CD4-positive, alpha-beta memory T cell (primary cell): ENCODE measurements around the gene NRG3. TPM values are rescaled to one million over a fixed set of nuclear protein-coding genes. Genes with fewer than 3 reads are reported as not detected.

Source experiments
- CTCF ChIA-PET: fragments of 350-600 bp; sonication (Branson Sonifier 250); formaldehyde crosslinking; loops from one replicate; lab custom pipeline; 2021; ENCODE audit warnings: inconsistent platforms; ENCODE audit not compliant: partially characterized antibody; lab: Charles Lee
- POLR2A ChIA-PET: fragments of 350-600 bp; sonication (Branson Sonifier 250); formaldehyde crosslinking; loops from one replicate; lab custom pipeline; 2021; ENCODE audit not compliant: partially characterized antibody; lab: Charles Lee
- DNase-seq, 5 donors: peaks; one replicate each; pipeline versions ENCODE4 v3.0.0 to v3.0.0-alpha.2; 2020 to 2022; ENCODE audit warnings: mixed read lengths in 1 of 5
- H3K27ac ChIP-seq: one replicate; pipeline ENCODE4 v1.7.0; 2013; ENCODE audit warnings: low read depth, low read length
- H3K27me3 ChIP-seq: 2 replicates; pipeline ENCODE4 v1.7.0; 2013; ENCODE audit warnings: mild to moderate bottlenecking, low read length, moderate library complexity; ENCODE audit not compliant: insufficient read depth
- H3K36me3 ChIP-seq: 2 replicates; pipeline ENCODE4 v1.7.0; 2013; ENCODE audit warnings: mild to moderate bottlenecking, low read length, moderate library complexity; ENCODE audit not compliant: insufficient read depth
- H3K4me1 ChIP-seq: 2 replicates; pipeline ENCODE4 v1.7.0; 2013; ENCODE audit warnings: mild to moderate bottlenecking, low read length, moderate library complexity; ENCODE audit not compliant: insufficient read depth
- H3K4me3 ChIP-seq, 2 donors: one replicate each; pipeline ENCODE4 v1.7.0; 2013; ENCODE audit warnings: low read length in 2 of 2, mild to moderate bottlenecking in 1 of 2
- H3K9me3 ChIP-seq, 2 donors: one replicate each; pipeline ENCODE4 v1.7.0; 2013; ENCODE audit warnings: low read length in 2 of 2, control low read depth in 1 of 2; ENCODE audit not compliant: control insufficient read depth in 1 of 2
- H3K27ac Mint-ChIP-seq, 7 donors: one replicate each; pipeline ENCODE4 v1.8.0; 2020 to 2021; ENCODE audit warnings: mixed read lengths in 7 of 7, mild to moderate bottlenecking in 6 of 7, inconsistent platforms in 3 of 7, moderate library complexity in 3 of 7
- H3K27me3 Mint-ChIP-seq, 2 donors: one replicate each; pipeline ENCODE4 v1.8.0; 2020 to 2021; ENCODE audit warnings: mixed read lengths in 2 of 2
- H3K36me3 Mint-ChIP-seq, 2 donors: one replicate each; pipeline ENCODE4 v1.8.0; 2020 to 2021; ENCODE audit warnings: mixed read lengths in 2 of 2, inconsistent platforms in 1 of 2, mild to moderate bottlenecking in 1 of 2
- H3K4me1 Mint-ChIP-seq, 4 donors: one replicate each; pipeline ENCODE4 v1.8.0; 2020 to 2021; ENCODE audit warnings: mixed read lengths in 4 of 4, mild to moderate bottlenecking in 1 of 4
- H3K4me3 Mint-ChIP-seq, 8 donors: one replicate each; pipeline ENCODE4 v1.8.0; 2020 to 2021; ENCODE audit warnings: mixed read lengths in 8 of 8, mild to moderate bottlenecking in 7 of 8, moderate library complexity in 6 of 8, inconsistent platforms in 3 of 8
- H3K9me3 Mint-ChIP-seq, 8 donors: one replicate each; pipeline ENCODE4 v1.8.0; 2020 to 2021; ENCODE audit warnings: mixed read lengths in 8 of 8, mild to moderate bottlenecking in 5 of 8, inconsistent platforms in 3 of 8, moderate library complexity in 1 of 8
- intact Hi-C: fragments of 100-400 bp; cut with micrococcal nuclease; formaldehyde crosslinking; loops from one replicate; pipeline ENCODE4 v1.15.1; 2023
- polyA plus RNA-seq, 2 donors: library from polyadenylated mRNA; unstranded; fragments of 300-500 nt; fragmentation: Illumina TruSeq; gene quantifications; one replicate each; pipeline ENCODE4 v1.2.3, GENCODE V29; 2021
- total RNA-seq, 2 experiments: library from RNA; stranded (reverse); gene quantifications; one replicate each; pipeline ENCODE4 v1.2.3, GENCODE V29; 2021

The NRG3 gene
- total and polyA plus RNA-seq, 4 experiments from 2014 or later = not detected

GRCh38 chr10:82492647-82493046 lies 617.7 kb downstream of the NRG3 start:
- no peak overlapping the region for H3K4me3 ChIP-seq
- no peaks in the 10 kb centered on the region for H3K4me1 ChIP-seq
- H3K27ac ChIP-seq = no peak overlapping the region
- ChIA-PET CTCF (no interaction called here), POLR2A (no interaction called here)
- Mint-ChIP-seq H3K4me1 (no peaks in the 10 kb centered on the region), H3K27me3 (no peaks in the 10 kb centered on the region), H3K4me3 (no peak overlapping the region), H3K36me3 (no peaks in the 10 kb centered on the region), H3K9me3 (peaks cover 0 to 10% (median 5%) of the 10 kb centered on the region in 8 donors), H3K27ac (no peak overlapping the region)
- no peak for DNase-seq
- H3K36me3 ChIP-seq = no peaks in the 10 kb centered on the region
- H3K27me3 ChIP-seq = no peaks in the 10 kb centered on the region
- no peaks in the 10 kb centered on the region for H3K9me3 ChIP-seq
- intact Hi-C loops = no loop called here

- peaks cover 0 to 14% (median 6%) of the 10 kb centered on the region in 8 donors for H3K9me3 Mint-ChIP-seq
- H3K4me1 ChIP-seq = no peaks in the 10 kb centered on the region
- intact Hi-C loops = no loop called here
- no peaks in the 10 kb centered on the region for H3K9me3 ChIP-seq
- H3K4me3 ChIP-seq = no peak overlapping the region
- ChIA-PET CTCF (no interaction called here), POLR2A (no interaction called here)
- no peak overlapping the region for H3K27ac ChIP-seq
- H3K27ac Mint-ChIP-seq = no peak overlapping the region
- H3K27me3 ChIP-seq = no peaks in the 10 kb centered on the region
- H3K36me3 ChIP-seq = no peaks in the 10 kb centered on the region
- no peaks in the 10 kb centered on the region for H3K36me3 Mint-ChIP-seq
- no peak for DNase-seq
- no peaks in the 10 kb centered on the region for H3K27me3 Mint-ChIP-seq
- H3K4me3 Mint-ChIP-seq = no peak overlapping the region
- H3K4me1 Mint-ChIP-seq = no peaks in the 10 kb centered on the region
Measured at GRCh38 chr10:82496114-82496513, 621.1 kb downstream of the NRG3 start.

GRCh38 chr10:82497439-82497838 lies 622.4 kb downstream of the NRG3 start:
- H3K4me1 Mint-ChIP-seq = no peaks in the 10 kb centered on the region
- DNase-seq = no peak
- H3K36me3 Mint-ChIP-seq = no peaks in the 10 kb centered on the region

GRCh38 chr10:82498976-82499375 lies 624.0 kb downstream of the NRG3 start:
- Mint-ChIP-seq H3K9me3 (peaks cover 0 to 16% (median 6%) of the 10 kb centered on the region in 8 donors), H3K27me3 (no peaks in the 10 kb centered on the region), H3K36me3 (no peaks in the 10 kb centered on the region), H3K27ac (no peak overlapping the region), H3K4me1 (no peaks in the 10 kb centered on the region), H3K4me3 (no peak overlapping the region)
- ChIA-PET CTCF (no interaction called here), POLR2A (no interaction called here)
- H3K27ac ChIP-seq = no peak overlapping the region
- H3K9me3 ChIP-seq = no peaks in the 10 kb centered on the region
- no peaks in the 10 kb centered on the region for H3K27me3 ChIP-seq
- no peak overlapping the region for H3K4me3 ChIP-seq
- no peaks in the 10 kb centered on the region for H3K36me3 ChIP-seq
- intact Hi-C loops = no loop called here
- H3K4me1 ChIP-seq = no peaks in the 10 kb centered on the region
- no peak for DNase-seq

More at GRCh38 chr10:82497439-82497838, 622.4 kb downstream of the NRG3 start:
- no peaks in the 10 kb centered on the region for H3K36me3 ChIP-seq
- no peak overlapping the region for H3K27ac ChIP-seq
- H3K4me1 ChIP-seq = no peaks in the 10 kb centered on the region
- ChIA-PET CTCF (no interaction called here), POLR2A (no interaction called here)
- H3K4me3 ChIP-seq = no peak overlapping the region
- peaks cover 0 to 13% (median 6%) of the 10 kb centered on the region in 8 donors for H3K9me3 Mint-ChIP-seq
- no peak overlapping the region for H3K27ac Mint-ChIP-seq
- no peaks in the 10 kb centered on the region for H3K27me3 ChIP-seq
- intact Hi-C loops = no loop called here
- no peaks in the 10 kb centered on the region for H3K9me3 ChIP-seq
- H3K27me3 Mint-ChIP-seq = no peaks in the 10 kb centered on the region
- H3K4me3 Mint-ChIP-seq = no peak overlapping the region

- Mint-ChIP-seq H3K27me3 (no peaks in the 10 kb centered on the region), H3K36me3 (no peaks in the 10 kb centered on the region), H3K4me1 (no peaks in the 10 kb centered on the region), H3K9me3 (peaks cover 0 to 10% (median 5%) of the 10 kb centered on the region in 8 donors), H3K27ac (no peak overlapping the region), H3K4me3 (no peak overlapping the region)
- Histone ChIP-seq H3K4me1 (no peaks in the 10 kb centered on the region), H3K4me3 (no peak overlapping the region), H3K36me3 (no peaks in the 10 kb centered on the region), H3K27ac (no peak overlapping the region), H3K9me3 (no peaks in the 10 kb centered on the region), H3K27me3 (no peaks in the 10 kb centered on the region)
- no peak for DNase-seq
- intact Hi-C loops = no loop called here
- ChIA-PET POLR2A (no interaction called here), CTCF (no interaction called here)
Measured at GRCh38 chr10:82505009-82505408, 630.0 kb downstream of the NRG3 start.

- Histone ChIP-seq H3K4me3 (no peak overlapping the region), H3K27ac (no peak overlapping the region), H3K4me1 (no peaks in the 10 kb centered on the region), H3K36me3 (no peaks in the 10 kb centered on the region), H3K9me3 (no peaks in the 10 kb centered on the region), H3K27me3 (no peaks in the 10 kb centered on the region)
- Mint-ChIP-seq H3K27me3 (no peaks in the 10 kb centered on the region), H3K9me3 (peaks cover 0 to 16% (median 7%) of the 10 kb centered on the region in 8 donors), H3K4me1 (no peaks in the 10 kb centered on the region), H3K4me3 (no peak overlapping the region), H3K36me3 (no peaks in the 10 kb centered on the region), H3K27ac (no peak overlapping the region)
- intact Hi-C loops = no loop called here
- DNase-seq = no peak
- ChIA-PET POLR2A (no interaction called here), CTCF (no interaction called here)
Measured at GRCh38 chr10:82506680-82507376, 631.8 kb downstream of the NRG3 start.

GRCh38 chr10:82515256-82515655 lies 640.3 kb downstream of the NRG3 start:
- Mint-ChIP-seq H3K27me3 (no peaks in the 10 kb centered on the region), H3K36me3 (no peaks in the 10 kb centered on the region), H3K4me1 (no peaks in the 10 kb centered on the region), H3K4me3 (no peak overlapping the region), H3K9me3 (peaks cover 3 to 24% (median 9%) of the 10 kb centered on the region in 8 donors), H3K27ac (no peak overlapping the region)
- Histone ChIP-seq H3K9me3 (no peaks in the 10 kb centered on the region), H3K27me3 (no peaks in the 10 kb centered on the region), H3K4me3 (no peak overlapping the region), H3K4me1 (no peaks in the 10 kb centered on the region), H3K36me3 (no peaks in the 10 kb centered on the region), H3K27ac (no peak overlapping the region)
- DNase-seq = no peak
- CTCF ChIA-PET = no interaction called here
- POLR2A ChIA-PET = no interaction called here
- intact Hi-C loops = no loop called here
